CD4-positive, alpha-beta T cell treated with Interleukin-21 for 1 hour (primary cell): ENCODE measurements around the gene PSRC1.
"Not testable (repeated sequence)": the region's sequence is repeated elsewhere in the genome, so short reads cannot be mapped to it uniquely, and the experiment has no call there.

ENCODE experiments used
- DNase-seq: peaks from one replicate; pipeline ENCODE4 v3.0.0-alpha.2; 2020

Gene PSRC1

DNA sequence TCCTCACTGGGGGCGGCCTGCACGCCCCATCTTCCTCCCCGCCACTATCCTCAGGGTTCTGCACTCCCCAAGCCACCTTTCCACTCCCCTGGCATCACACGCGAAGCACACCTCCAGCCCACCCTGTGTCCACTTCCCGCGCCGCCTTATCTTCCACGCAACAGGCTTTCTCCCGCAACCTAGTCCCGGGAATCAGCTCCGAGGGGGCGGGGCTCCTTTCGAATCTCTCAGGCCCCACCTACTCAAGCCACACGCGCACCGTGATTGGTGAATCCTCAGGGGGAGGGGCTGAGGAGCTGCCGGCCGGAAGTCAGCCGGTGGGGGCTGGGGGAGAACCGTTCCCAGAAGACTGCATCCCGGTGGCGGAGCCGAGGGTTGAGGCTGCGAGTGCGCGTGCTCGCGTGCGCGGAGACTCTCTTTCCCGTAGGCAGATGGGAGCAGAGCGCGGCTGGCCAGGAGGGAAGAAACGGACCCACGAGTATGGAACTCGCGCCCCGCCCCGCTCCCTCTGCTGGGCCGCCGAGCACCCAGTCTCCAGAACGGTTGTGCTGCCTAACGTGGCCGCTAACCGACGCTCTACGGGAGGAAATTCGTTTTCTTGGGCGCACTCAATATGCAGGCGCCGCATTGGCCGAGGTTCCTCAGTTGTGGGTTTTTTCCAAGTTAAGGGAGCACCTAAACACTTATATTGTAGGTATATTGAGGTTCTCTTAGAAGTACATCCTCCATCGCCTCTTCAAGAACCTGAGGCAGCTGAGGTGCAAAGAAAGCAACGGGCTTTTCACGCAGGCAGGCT lies at the start of gene PSRC1:
TSS of gene PSRC1 (minus strand) at position 194 of the 796 bp plus-strand sequence.
- DNase-seq: peak; percentile 91

DNA sequence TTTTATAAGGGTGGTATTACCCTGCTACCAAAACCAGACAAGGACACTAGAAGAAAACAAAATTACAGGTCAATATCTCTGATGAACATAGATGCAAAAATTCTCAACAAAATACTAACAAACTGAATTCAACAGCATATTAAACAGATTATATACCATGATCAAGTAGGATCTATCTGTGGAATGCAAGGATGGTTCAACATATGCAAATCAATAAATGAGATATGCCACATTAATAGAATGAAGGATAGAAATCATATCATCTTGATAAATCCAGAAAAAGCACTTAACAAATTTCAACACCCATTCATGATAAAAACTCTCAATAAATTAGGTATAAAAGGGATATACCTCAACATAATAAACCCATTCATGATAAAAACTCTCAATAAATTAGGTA lies 48.2 kb upstream of the PSRC1 start:
- no peak for DNase-seq

DNA sequence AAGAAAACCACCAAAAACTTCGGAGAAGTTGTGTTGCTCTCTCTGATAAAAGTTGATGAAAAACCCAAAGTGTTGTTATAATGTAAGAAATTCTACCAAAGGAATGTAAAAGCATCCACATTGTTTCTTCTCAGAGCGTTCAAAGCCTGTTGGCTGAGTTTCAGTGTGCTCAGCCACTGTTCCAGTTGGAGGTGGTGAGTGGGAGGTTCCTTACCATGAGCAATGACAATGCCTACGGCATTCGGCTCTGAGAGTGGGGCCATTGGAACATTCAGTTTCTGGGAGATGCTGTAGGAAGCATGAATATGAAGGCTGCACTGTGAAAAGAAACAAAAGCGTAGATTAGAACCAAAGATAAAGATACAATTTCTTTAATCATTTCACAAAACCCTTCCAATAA lies 44.3 kb upstream of the PSRC1 start:
- DNase-seq: no peak

DNA sequence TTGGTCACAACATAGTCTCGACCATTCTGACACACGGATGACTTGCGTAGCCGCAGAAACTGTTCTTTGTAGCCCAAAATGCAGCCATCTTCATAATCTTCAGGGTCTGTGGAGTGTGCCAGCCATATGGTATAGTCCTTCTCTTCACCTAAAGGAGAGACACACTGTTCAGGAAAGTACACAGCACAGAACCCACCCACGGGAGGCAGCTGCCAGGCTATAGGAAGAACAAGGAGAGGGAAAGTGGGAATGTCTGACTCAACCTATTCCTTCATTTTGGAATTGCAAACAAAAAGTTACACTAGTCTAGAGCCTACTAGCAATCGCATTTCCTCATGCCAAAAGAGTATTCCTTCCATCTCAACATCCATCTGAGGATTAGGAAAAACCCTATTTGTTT lies 40.0 kb upstream of the PSRC1 start:
- no peak for DNase-seq

DNA sequence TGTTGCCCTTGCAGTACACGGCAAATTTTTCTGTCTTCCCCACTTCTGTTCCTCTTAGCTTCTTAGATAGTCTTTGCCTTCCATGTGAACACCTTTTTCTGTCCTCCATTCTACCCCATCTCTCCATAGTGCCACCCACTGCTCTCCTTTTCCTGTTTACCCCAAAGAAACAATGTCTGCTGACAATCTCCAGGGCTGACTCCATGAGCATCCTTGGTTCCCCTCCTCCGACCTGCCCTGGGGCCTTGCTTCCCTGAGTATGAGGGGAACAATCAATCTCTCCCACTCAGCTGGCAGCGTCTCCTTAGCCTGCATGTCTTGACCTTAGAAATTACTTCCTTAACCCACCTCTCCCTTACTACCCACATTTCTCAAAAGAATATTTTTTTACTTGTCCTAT lies 36.2 kb upstream of the PSRC1 start:
- no peak for DNase-seq

DNA sequence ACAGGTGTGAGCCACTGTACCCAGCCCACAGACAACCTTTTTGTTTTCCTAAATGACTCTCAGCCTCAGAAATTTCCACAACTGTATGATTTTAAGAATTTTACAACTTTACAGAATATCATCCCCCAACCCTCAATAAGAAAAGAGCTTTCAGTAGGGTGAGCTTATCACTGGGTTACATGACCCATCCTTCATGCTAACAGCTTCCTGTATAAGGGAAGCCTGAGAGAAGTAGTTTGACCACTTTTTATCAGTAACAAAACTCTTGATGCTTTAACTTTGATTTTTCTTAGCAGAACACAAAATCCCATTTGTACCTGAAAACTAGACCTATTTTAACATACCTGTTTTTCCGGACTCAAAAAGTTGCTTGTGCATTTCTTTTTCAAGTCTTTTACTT lies 33.6 kb upstream of the PSRC1 start:
- no peak for DNase-seq

DNA sequence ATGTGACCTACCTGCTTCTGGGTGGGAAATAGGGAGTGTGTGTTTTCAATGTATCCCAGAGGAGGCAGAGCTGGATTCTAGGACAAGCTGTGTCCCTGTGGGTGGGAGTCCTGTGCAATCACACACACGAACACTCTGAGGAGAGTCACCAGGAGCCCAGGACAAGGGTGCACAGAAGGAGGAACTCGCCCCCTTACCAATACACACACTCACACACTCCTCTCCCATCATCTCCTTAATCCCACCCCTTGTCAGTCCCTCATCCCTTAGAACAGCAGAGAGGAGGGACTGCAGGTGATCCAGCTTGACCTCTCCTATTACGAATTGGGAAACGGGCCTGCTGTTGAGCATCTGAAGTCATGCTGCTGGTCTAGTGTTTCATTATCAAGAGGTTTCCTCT lies 32.3 kb upstream of the PSRC1 start:
- DNase-seq: no peak

DNA sequence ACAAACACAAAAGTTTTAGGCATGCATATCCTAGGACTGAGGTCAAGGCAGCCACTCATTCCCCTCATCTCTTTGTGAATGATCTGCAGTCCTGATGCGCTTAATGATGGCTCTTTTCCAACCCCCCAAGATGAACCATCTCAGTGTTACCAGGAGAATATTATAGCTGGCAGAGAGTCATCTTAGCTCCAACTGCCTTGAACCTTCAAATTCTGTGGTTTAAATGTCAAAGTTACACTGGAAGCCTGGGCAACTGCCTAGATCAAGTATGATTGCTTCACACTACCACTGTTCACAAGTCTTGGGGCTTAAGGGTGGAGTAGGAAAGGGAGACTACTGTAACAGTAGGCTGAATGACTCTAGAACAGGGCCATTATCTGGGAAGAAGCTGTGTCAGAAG lies 31.9 kb upstream of the PSRC1 start:
- DNase-seq: no peak

DNA sequence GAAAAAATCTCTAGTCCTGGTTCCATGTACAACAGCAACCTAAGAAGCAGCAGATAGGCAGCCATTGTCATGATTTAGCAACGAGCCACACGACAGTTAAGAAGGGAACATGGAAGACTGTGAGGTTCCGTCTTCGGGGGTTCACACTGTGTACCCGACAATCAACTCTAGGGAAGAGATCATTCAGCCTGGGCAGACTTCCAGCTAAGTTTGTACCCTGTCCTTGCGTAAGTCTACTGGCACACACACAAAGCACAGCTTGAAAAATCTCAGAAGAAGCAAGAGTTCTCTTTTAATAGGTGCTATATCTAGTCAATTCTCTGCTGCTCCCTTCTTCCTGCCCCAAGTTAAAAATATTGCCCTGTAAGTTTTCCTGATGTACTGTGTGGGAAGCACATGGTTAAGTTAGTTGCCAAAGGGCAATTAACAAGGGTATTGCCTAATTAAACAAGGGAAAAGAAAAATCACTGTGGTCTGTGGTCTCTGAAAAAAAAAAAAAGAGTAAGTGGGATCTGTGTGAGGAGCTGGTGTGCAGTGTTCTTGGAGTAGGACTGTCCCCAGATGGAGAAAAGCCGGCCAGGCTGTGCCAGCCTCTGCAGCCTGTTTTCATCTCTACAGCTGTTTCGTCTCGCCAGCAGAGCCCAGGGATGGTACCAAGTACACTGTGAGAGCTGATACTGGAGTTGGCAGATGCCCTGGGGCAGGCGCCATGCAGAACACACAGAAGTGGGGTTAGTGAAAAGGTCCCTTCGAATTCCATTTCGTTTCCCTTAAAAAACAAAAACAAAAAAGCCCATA lies 30.2 kb upstream of the PSRC1 start:
- no peak for DNase-seq

DNA sequence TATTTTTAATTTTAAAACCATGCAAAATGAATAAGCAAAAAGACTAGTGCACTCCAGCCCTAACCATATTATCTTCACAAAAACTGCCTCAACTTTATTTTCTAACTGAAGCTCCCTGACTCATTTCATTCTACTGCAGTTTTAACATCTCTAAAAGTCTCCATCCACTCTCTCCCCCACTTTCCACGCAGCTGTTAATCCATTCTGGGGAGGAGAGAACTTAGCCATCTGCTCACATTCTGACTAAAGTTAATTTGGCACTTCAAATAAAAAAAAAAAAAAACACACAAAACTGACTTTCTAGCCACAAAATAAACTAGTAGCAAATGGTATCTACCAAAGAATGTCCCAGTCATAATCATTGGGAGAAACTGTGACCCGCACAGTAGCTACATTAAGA lies 29.3 kb upstream of the PSRC1 start:
- no peak for DNase-seq

DNA sequence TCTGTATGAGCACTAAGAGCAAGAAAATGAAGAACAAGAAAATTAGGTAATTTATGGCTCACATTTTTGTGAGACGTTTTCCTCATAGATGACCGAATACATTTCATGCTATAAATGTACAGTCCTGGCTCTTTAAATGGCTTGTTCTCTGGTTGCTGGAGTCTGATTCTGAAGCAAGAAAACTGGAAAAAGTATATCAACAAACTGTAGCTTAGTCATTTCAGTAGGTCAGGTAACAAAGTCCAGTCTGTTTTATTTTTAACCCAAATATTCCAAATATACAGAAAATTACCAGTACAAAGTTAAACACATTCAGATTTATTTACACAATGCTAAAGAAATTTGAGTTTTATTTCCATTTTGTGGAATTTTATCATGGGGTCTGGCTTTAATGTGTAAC lies 26.4 kb upstream of the PSRC1 start:
- DNase-seq: no peak

DNA sequence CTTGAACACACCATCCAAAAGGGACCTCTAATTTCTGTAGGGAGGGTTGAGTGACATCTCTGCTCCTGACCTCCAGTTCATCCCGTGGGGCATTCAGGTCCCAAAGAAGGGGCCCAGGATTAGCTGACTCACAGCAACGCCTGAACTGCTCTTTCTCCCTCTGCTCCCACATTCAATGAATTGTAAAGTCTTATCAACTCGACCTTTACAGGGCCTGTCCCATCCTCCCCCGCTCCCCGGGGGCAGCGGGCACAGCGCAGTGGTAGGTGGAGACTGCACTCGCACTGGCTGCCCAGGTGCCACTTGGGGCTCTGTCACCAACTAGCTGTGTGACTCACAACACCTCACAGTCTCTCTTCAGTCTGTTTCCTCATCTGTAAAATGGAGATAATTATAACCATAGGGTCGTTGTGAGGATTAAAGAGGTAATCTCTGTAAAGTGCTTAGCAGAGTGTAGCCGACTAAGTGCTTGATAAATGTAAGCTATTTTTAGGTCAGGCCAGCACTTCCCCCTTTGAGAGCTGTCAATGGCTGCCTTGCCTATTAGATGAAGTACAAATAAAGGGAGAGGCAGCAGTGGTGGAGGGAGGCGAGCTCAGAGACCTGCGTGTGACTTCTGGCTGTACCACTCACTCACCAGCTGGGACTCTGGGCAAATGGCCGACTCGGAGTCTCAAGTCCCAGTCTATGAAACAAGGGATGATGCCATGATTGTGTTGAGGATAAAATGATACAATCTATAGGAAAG lies 24.5 kb upstream of the PSRC1 start:
- DNase-seq: no peak

DNA sequence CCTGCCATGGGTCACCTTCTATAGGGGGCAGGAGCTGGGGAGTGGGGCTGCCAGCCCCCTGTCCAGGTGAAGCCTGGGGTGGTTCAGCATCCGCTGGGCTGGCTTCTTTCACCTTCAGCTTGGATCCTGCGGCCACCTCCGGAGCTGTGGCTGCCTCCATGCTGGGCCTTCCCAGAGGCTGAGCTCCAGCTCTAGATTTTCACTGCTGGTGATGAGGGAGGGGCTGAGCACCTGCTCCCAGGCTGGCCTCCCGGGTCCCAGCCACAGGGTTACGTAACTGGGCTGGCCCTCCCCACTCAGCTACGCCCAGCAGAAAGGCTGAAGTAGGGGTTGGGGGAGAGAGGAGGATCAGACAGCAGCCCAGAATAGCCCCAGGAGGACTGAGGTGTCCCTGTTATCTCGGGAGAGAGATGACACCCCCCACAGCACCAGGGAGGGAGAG lies 23.9 kb upstream of the PSRC1 start, which contains the start of gene MYBPHL:
TSS of gene MYBPHL (minus strand) at position 180 of the 442 bp plus-strand sequence. CDS start at position 160, 20 bp downstream.
- DNase-seq: no peak

DNA sequence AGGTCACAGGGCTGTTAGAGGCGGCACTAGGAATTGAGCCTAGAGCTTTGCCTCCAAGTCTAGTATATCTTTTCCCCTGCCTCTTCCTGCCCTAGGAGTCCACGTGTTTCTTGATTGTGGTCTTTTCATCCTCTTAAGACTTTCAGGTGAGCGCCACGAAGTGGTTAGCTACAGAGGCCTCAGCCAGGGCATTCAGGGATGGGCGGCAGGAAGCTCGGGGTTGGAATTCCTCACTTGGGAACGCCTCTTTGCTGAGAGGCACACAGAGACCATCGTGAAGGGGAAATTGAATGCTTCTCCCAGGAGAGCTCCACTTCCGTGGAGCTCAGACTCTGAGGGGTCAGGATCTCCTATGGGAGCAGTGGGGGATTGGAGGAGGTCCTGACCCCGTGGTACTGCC lies 23.0 kb upstream of the PSRC1 start:
- DNase-seq: not testable (repeated sequence)

DNA sequence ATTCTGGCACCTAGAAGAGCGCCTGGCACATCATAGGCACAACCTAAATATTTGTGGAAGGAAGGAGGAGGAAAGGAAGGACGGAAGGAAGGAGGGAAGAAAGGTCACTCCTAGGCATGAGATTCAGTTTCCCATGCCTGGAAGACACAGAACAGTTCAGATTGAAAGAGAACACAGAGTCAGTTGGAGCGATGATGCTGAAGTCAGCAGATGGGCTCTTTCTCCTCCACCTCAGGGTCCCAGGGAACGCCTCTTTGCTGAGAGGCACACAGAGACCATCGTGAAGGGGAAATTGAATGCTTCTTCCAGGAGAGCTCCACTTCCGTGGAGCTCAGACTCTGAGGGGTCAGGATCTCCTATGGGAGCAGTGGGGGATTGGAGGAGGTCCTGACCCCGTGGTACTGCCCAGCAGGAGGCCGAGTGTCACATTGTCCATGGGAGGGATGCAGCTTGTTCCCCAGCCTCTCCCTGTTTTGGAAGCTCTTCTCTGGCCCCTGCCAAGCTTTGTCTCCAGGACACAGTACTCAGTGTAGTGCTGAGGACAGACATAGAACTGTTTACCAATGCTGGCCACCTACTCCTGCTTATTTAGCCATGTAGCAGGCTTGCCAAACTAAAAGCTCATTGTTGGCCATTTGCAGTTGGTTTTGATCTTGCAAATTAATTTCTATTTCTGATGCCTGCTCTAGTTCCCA lies 21.4 kb upstream of the PSRC1 start:
- DNase-seq: no peak

DNA sequence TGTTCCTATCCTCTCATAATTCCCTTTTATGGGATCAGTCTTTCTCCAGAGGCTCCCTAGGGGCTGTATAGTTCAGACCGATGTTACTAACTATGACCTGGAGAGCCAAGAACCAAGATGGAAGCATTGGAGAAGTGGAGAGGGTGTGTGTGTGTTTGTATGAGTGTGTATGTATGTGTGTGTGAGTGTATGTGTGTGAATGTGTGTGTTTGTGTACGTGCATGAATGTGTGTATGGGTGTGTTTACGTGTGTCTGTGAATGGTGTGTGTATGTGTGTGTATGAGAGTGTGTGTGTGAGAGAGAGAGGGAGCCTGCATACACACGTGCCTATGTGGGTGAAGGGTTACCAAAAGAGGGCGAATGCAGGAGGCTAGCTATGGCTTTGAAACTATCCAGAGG lies 18.9 kb upstream of the PSRC1 start:
- no peak for DNase-seq

DNA sequence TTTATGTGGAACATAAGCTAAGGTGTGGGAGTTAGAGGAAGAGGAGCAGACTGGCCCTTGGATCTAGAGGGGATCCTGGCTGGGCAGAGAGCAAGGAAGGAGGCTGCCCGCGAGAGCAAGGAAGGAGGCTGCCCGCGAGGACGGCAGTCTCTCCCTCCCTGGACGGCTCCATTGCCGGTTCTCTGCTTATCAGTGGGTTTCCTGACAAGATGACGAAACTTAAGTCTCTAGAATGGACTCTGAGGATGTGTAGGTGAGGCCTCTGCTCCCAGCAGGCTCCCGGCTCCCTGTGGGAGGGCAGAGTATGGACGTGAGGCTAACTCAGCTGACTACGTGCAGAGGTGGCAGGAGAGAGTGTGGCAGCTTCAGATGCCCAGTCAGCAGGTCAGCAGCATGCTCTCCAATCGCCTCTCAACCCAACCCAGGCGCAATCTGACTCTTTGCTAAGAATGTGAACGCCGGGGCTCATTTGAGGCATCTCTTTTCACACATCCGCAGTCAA lies 17.8 kb upstream of the PSRC1 start:
- no peak for DNase-seq

DNA sequence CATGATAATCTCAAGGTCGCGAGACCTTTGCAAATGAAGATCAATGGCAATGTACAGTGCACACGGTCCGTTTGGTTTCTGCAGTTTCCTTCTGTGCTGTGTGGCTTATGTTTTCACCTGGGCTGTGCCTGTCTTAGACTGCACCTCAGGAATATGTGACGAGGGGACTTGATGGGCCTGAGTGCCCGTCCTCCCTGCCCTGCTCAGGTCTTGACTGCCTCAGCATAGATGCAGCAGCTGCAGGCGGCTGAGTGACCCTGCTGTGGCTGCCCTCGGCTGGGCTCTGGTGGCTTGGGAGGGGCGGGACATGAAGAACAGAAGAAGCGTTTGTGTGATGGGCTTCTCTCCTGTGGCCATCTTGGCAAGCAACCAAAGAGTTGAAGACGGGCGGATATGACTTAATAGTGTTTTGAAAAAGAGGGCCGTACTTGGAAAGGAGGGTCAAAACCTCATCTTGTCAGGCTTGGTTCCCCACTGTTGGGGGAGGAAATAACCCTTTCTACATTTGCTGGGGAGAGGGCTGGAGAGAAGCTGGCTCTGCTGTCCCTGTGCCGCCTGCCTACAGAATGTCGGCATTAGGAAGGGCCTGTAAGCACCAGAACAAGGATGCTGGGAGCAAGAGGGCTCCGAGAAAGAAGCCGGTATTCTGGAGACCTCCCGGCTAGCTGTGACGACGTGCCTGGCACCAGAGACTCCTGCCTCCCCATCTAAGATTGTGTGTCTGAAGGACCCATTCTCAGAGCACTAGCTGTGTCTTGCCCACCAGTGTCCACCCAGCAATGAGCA lies 16.8 kb upstream of the PSRC1 start:
- DNase-seq: no peak

DNA sequence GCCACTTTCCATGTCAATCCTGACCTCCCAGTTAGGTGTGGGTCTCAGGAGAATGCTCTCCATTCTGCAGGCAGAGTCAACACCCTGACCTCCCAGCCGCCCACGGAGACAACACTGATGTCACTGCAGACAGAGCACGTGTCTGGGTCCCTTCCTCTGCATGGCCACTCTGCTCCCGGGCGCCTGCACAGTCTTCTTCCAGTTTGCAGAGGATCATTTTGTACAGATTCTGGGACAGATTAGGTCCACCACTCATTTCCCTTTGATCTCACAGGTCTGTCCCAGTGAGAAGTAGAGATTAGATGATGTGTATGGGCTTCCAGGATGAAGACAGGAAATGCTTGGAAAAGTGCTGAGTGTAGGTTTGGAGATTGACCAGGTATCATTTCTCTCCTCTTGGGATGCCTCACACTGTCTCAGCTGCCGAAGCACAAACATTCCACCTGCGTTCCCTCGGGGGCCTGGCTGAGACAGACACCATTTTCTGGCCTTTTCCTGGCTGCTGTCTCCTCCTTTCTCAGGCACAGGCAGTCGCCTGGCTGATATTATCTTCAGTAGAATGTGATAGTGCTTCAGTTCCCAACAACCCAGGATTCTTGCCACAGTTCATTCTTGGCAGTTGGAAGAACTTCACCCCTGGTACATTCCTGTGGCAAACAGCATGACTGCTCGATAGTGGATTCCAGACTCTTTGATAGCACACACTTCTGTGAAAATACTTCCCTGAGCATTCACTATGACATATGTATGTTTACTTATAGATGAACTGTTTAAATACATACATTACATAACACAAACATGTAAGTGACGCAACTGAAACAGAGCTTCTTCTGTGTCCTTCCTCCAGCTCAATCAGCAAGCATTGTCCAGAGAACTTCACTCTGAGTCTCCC lies 16.0 kb upstream of the PSRC1 start:
- DNase-seq: no peak

DNA sequence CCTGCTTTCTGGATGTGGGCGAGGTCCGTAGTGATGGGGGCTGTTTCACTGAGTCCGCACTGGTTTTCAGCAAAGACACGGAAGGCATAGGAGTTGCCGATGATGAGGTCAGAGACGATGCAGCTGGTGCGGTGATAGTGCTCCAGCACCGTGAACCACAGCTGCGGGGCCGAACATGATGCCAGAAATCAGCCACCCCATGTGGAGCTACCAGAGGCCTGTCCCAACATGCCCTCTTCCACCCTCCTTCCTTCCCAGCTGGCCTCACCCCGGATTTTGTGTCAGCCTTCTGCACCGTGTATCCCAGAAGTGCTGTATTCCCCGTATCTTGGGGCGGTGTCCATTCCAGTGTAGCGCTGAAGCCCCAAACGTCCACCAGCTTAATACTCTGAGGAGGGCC lies 13.8 kb upstream of the PSRC1 start:
- DNase-seq: no peak
